Skeletal muscle cell (primary cell): ENCODE results near the gene PIGT.
A peak's percentile ranks its signal among the peaks of the same experiment; 100 is the strongest.

Experiments used
- DNase-seq: peaks from one replicate; pipeline ENCODE4 v3.0.0-alpha.2; 2010; ENCODE audit warnings: low read depth
- H3K4me3 ChIP-seq: 2 replicates; pipeline ENCODE4 v1.5.1; 2011; ENCODE audit warnings: low read depth, mild to moderate bottlenecking, control low read depth, low read length, moderate library complexity

PIGT gene

DNA sequence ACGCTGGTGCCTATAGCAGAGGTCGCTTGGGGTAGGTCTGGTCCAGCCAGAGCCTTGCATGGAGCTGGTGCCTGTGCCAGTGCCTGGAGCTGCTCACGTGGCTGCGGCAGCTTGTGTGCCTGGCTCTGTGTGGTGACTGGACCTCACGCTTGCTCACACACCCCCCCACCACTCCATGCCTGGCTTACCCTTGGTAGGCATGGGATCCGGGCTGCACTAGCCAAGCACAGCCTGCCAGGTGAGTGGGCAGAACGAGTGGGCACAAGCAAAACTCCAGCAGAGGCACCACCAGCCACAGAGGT is 20.9 kb upstream of the PIGT start:
- no peak overlapping the region for H3K4me3 ChIP-seq
- DNase-seq, result no peak

DNA sequence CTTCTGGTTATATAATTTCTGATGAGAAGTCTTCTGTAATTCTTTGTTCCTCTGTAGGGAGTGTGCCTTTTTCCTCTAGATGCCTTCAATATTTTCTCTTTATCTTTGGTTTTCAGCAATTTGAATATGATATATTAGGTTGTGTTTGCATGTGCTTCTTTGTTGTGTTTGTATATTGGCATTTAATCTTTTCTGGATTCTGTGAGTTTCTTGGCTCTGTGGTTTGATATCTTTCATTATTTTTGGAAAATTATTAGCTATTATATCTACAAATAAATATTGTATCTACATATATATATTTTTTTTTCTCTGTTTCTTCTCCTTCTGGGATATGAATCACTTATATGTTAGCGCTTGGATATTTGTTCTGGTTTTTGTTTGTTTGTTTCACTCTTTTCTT is 16.9 kb upstream of the PIGT start:
- H3K4me3 ChIP-seq, result no peak overlapping the region
- DNase-seq, result no peak

- H3K4me3 ChIP-seq, result no peak overlapping the region
- no peak for DNase-seq
Measured at GRCh38 chr20:45400346-45401031, 15.5 kb upstream of the PIGT start.

- H3K4me3 ChIP-seq, result no peak overlapping the region
- DNase-seq, result peak; percentile 12
Measured at GRCh38 chr20:45402946-45403345, 13.0 kb upstream of the PIGT start.

GRCh38 chr20:45404438-45404837 is 11.5 kb upstream of the PIGT start:
- no peak for DNase-seq

DNA sequence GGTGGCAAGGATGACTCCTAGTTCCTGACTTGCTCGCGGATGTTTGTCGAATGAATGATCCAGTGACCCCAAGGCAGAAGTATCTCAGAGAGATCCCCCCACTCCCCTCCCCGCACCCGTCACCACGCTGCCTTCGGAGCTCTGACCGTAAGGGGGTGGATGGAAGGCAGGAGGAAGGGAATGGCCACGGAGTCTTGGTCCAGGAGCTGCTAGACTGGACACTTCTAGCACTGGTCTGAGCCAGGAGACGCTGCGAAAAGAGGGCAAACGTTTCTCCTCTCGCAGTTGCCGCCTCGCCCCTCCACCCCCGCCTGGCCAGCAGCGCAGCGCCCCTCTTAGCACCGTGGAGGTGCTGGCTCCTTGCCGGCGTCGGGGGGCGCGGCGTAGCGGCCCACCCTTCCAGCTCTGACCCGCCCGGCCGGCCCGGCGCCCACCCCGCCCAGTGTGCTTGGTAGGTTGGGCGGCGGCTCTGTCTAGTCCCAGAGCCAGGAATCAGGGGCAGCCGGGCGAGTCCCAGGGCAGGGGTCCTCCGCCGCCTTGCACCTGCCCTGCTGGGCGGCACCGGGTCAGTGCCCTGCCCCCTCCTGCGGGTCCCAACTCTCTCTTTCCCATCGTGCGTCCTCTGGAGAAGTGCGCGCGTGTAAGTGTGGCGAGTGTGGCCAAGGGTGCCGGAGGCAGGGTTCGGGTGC is 10.2 kb upstream of the PIGT start:
- DNase-seq, result no peak

More at GRCh38 chr20:45404438-45404837, 11.5 kb upstream of the PIGT start:
- H3K4me3 ChIP-seq, result no peak overlapping the region

GRCh38 chr20:45406260-45407066 is 9.5 kb upstream of the PIGT start:
- H3K4me3 ChIP-seq, result peak overlapping the region; percentile 59
- DNase-seq, result peak; percentile 4

More for the DNA sequence above, 10.2 kb upstream of the PIGT start:
- H3K4me3 ChIP-seq, result peak overlapping the region; percentile 59

GRCh38 chr20:45407067-45407745 is 8.7 kb upstream of the PIGT start:
- DNase-seq, result no peak

GRCh38 chr20:45407783-45408645 is 7.9 kb upstream of the PIGT start, which contains the start of gene DBNDD2:
Gene DBNDD2 (plus strand): TSS chr20:45408289. CDS start chr20:45408468, 179 bp downstream.
- H3K4me3 ChIP-seq, result peak within 1 kb of the TSS; percentile 59
- DNase-seq, result no peak

More at GRCh38 chr20:45407067-45407745, 8.7 kb upstream of the PIGT start:
- H3K4me3 ChIP-seq, result peak overlapping the region; percentile 59

DNA sequence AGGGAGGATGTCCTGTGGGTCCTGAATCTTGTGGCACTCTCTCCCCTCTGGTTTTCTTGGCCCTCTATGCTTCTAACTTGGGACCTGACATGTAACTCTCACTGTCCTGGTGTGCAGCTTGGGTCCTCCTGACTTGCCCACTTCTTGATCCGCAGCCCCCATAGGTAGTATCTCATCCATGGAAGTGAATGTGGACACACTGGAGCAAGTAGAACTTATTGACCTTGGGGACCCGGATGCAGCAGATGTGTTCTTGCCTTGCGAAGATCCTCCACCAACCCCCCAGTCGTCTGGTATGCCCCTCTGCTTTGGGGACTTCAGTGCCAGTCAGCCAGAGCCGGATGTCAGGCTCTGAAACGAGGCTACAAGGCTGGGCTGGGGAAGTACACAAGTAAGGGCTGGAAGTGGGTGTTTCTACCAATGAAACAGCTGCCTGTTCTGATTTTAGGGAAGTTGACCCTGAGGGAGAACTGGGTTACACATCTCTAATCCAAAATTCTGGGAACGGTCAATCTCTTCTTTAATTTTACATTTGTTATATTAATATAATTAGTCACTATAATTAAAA is 7.2 kb upstream of the PIGT start:
- H3K4me3 ChIP-seq, result no peak overlapping the region
- no peak for DNase-seq

GRCh38 chr20:45409521-45410272 is 6.2 kb upstream of the PIGT start:
- no peak for DNase-seq
- no peak overlapping the region for H3K4me3 ChIP-seq

DNA sequence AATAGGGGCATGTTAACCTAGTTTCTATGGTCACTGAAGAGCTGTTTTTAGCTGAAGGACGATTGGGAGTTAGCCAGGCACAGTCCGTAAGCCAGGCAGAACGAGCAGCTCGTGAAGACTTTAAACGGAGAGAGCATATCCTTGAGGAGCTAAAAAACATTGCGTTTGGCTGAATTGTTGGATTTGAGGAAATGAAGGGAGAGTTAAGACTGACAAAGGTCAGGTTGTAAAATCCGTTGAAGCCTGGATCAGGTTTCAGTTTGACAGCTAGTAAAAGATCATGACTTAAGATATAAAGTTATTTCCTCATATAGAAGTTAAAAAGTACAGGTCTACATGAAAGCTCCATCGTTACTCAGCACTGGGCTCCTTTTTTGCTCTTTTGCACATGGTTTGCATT is 5.1 kb upstream of the PIGT start:
- DNase-seq, result no peak
- H3K4me3 ChIP-seq, result no peak overlapping the region

DNA sequence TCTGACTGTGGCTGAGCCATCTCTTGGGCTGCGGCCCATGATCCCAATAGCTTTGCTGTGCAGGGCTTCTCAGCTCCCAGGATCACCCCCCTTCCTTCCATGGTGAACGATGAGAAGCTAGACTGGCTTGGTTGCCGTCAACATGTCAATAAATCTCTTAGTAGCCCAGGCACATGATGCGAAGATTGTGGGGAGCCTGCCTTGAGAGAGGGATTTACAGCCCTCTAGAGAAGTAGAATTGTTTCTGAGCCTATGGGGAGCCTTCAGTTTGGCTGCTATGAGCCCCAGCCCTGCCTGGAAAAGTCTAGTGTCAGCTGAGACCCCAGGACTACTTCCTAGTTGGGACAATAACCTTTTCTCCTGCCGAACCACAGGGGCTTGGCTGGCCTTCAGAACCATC is 3.3 kb upstream of the PIGT start:
- no peak overlapping the region for H3K4me3 ChIP-seq
- no peak for DNase-seq

GRCh38 chr20:45413479-45413878 is 2.5 kb upstream of the PIGT start:
- DNase-seq, result no peak

DNA sequence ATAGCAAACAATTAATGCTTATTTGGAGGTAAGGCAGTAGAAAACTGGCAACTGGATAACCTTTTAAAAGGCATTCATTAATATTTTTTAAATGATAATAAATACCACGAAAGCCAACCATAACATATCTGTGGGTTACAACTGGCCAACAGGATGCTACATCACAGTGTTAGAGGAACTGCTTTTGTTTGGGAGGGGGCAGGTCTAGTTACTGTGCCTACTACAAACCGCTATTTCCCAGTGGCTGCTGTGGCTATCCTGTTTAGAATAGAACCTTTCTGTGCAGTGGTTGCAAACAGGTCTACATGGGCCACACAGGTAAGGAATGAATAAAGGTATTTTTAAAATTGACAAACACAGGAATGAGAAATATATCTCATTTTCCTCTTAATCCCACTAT is 976 bp downstream of the PIGT start:
- peak overlapping the region; percentile 85 for H3K4me3 ChIP-seq
- DNase-seq, result no peak

More at GRCh38 chr20:45413479-45413878, 2.5 kb upstream of the PIGT start:
- H3K4me3 ChIP-seq, result no peak overlapping the region

- no peak overlapping the region for H3K4me3 ChIP-seq
Measured at GRCh38 chr20:45419188-45420091, 3.5 kb downstream of the PIGT start.

DNA sequence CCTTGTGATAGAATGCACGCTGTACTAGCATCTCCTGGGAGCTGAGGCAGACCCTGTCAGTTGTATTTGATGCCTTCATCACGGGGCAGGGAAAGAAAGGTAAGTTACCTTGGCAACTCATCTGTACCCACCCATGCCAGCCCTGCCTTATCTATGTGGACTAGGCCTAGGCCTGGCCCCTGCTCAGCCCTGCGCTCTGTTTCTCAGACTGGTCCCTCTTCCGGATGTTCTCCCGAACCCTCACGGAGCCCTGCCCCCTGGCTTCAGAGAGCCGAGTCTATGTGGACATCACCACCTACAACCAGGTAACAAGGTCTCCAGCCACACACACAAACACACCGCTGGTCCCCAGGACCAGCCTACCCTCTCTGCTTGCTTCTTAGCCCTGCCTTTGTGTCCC is 4.2 kb downstream of the PIGT start:
- no peak overlapping the region for H3K4me3 ChIP-seq
- no peak for DNase-seq

More at GRCh38 chr20:45419188-45420091, 3.5 kb downstream of the PIGT start:
- DNase-seq, result peak; percentile 90
